H4 (cell line): Measurements from ENCODE around the gene AKAP6. TPM values are rescaled to one million over a fixed set of nuclear protein-coding genes. Genes with fewer than 3 reads are reported as not detected.

Experiments used
- DNase-seq: peaks from one replicate; pipeline ENCODE4 v3.0.0-alpha.2; 2015; ENCODE audit warnings: low spot score
- total RNA-seq: library from RNA; depleted of rRNA; stranded (reverse); fragments of >200 nt; shearing (Covaris generic); gene quantifications from 2 replicates; pipeline ENCODE4 v1.2.3, GENCODE V29; 2014

AKAP6 gene
- total RNA-seq, 1 experiment from 2014 or later = 38.6 TPM

GRCh38 chr14:32474478-32475195, 145.5 kb downstream of the AKAP6 start:
- no peak for DNase-seq

GRCh38 chr14:32476532-32476931, 147.4 kb downstream of the AKAP6 start:
- no peak for DNase-seq

- no peak for DNase-seq
These were observed 148.3 kb downstream of the AKAP6 start for GRCh38 chr14:32477396-32477795.

DNA sequence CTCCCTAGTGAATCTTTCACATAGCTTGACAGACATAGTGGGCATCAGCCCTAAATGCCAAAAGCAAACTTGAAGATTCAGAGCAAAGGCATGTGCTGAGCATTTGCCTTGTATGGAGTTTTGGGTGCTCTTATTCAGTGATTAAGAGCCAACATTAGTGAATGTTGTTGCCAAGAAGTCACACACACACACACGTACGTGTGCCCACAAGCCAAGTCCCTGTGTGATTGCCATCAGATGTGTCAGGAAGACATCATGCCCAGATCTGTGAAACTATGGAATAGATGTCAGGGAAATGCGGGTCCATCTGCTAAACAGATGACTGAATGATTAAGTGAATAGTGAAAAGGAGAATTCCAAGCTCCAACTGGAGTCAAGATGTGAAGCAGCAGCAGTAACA, 149.0 kb downstream of the AKAP6 start:
- no peak for DNase-seq

GRCh38 chr14:32480337-32480736, 151.2 kb downstream of the AKAP6 start:
- no peak for DNase-seq

DNA sequence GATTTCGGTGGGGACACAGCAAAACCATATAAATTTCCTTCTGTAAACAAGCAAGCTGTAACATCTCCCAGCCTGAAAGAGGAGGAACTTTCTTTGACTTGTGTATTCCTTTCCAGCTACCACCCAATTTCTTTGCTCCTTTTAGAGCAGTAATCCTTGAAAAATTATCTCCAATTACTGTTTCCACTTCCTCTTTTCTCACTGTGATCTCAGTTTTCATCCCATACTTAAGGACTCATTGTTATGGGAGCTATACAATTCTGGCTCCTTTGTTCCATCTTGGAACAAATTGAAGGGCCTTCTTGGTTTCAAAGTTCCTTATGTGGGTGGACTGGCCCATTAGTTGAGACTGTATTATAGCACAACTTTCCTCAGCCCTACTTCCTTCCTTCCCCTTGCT, 152.6 kb downstream of the AKAP6 start:
- no peak for DNase-seq

DNA sequence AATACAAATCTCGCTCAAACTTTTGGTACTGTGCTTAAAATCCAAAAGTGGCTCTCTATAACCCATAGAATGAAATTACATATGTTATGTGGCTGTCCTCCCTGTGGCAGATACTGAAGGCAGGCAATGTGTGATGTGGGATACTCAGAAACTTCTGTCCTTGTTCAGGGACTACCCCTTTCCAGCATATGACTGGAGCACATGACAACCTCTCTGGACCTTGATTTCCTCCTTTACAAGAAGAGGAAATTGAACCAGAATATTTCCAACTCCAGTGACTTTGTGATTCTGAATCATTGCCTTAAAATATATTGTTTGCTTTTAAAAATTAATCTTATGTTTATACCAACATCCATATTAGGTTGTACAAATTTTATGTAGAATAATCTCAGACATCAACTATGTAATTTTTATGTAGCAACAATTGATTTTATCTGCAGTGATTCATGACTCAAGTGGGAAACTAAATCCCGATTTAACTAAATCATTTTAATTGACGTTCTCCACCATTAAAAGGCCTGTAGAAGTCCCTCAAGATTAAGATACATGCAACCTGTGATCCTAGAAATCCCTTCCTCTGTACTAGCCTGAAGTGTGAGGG, 162.4 kb downstream of the AKAP6 start:
- DNase-seq = no peak

DNA sequence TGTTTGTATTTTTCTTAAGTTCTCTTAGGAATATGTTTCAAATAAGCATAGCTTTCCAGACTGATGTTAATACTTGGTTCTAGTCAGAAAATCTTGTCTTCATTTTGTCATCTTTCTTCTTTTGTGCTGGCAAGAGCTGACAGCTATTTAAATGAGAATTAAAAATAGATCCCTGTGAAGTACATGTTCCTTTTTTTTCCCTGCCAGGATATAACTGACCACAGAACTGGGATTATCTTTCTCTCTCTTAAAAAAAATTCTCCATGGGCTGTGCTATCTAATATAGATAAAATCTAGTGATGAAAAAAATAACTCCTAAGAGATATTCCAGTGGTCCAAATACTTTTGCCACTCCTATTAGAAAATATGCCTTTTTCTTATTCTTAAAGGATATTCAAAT, 163.4 kb downstream of the AKAP6 start:
- DNase-seq = no peak

- no peak for DNase-seq
These were observed 165.7 kb downstream of the AKAP6 start for GRCh38 chr14:32494609-32495434.

GRCh38 chr14:32495435-32495734, 166.3 kb downstream of the AKAP6 start:
- DNase-seq = no peak

DNA sequence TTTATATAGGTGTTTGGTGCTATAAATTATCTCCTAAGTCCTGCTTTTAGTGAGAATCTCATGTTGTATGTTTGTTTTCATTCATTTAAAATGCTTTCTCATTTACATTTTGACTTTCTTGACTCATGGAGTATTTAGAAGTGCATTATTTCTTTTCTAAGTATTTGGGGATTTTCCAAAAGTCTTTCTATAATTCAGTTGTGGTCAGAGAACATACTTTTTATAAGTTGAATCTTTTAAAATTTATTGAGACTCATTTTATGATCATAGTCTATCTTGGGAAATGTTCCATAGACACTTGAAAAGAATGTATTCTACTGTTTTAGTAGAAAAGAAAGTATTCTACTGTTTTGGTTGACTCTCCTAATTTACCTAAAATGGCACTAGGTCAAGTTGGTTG, 168.2 kb downstream of the AKAP6 start:
- no peak for DNase-seq

DNA sequence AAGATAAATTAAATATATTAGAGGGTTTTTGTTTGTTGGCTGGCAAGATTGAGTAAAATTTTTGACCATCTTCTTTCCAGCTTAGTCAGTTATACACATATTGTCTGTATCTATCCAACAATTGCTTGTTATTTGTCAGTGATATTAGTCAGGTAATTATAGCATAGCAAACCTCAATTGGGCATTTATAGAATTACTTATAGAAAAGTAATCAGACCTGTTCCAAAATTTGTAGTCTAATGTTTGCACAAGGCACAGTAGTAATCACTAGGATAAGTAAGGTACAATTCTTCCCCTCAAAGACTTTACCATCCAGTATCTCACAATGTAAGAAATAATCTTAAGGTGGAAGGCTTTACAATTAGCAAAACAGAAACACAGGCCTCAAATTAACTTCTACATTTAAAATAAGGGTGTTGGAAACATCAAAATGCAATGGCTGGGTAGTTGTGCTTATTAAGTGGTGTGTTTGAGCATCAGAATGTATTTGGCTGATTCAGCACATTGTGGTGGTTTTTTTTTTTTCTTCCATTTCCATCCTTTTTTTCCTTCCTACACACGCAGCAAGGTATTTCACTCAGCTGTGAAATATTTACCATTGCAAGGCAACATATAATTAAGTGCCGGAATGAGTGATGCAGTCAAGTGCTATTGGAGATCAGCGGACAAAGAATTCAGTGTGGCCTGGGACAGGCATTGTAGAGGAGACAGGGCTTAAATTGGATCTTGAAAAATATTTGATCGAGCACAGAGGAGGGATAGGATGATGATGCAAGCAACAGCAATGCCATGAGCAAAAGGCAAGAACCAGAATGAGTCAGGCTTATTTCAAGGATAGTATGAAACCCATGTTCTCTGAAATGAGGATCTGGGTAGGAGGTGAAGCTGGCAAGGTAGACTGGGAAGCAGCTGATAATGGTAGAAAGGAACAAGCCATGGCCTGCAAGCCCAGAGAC, 178.2 kb downstream of the AKAP6 start:
- DNase-seq = peak; percentile 62

DNA sequence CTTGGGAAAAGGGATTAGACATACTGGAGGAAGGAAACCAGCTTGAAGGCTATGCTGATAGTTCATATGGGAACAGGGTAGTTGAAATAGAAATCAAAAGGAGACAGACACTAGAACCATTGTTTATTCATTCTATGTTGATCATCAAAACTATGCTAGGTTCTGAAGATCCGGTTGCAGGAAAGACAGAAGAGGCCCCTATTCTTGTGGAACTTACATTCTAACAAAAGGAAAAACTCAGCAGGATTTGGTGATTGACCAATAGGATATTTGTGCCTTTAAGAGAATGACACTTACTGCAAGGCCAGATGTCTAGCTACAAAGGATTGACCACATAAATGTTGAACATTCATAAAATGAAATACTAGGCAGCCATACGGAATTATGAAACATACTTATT, 179.2 kb downstream of the AKAP6 start:
- DNase-seq = no peak

DNA sequence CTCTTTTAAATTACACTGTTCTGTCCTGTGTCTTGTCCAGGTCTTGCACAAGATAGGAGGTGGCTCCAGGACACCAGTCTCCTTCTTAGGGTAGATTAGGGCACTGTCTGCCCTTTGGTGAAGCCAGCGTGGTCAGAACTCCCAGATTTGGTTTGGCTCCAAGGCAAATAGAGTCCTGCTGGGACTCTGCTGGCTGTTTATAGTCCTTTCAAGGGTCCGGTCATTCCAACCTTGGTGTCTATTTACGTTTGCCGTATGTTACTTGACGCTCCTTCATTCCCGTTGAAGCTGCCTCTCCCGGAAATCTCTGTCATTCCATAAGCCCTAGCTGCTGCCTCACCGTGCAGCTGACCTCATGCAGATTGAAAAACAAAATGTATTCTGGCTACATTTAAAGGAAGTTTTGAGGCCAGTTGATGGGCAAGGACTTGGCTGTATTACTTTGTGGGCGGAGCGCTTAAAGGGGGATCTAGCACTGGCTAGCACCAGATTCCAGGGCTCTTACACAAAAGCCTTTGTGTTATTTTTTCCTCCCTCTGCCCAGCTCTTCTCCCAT, 180.6 kb downstream of the AKAP6 start:
- peak; percentile 89 for DNase-seq

DNA sequence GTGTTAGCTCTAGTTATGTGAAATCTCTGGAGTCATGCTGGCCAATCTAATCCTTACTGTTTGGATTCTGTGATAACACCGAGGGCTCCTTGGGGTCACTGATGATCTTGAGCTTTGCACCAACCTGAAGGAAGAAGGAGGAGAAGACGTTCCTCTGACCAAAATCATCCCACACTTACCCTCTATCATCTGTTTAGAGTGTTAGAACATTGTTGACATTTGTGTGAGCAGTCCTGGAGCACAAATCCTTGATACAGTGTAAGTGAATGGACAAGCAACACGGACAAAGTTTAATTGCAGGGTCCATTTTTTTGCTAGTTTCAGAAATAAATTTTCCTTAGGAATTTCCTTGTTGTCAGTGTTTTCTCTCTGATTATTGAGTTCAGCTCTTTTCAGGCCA, 181.7 kb downstream of the AKAP6 start:
- no peak for DNase-seq

GRCh38 chr14:32512348-32512747, 183.2 kb downstream of the AKAP6 start:
- no peak for DNase-seq

- DNase-seq = no peak
These were observed 183.7 kb downstream of the AKAP6 start for GRCh38 chr14:32512813-32513212.

GRCh38 chr14:32513571-32514009, 184.5 kb downstream of the AKAP6 start:
- DNase-seq = no peak

GRCh38 chr14:32514236-32514635, 185.1 kb downstream of the AKAP6 start:
- no peak for DNase-seq

- no peak for DNase-seq
These were observed 185.6 kb downstream of the AKAP6 start for GRCh38 chr14:32514681-32515080.

DNA sequence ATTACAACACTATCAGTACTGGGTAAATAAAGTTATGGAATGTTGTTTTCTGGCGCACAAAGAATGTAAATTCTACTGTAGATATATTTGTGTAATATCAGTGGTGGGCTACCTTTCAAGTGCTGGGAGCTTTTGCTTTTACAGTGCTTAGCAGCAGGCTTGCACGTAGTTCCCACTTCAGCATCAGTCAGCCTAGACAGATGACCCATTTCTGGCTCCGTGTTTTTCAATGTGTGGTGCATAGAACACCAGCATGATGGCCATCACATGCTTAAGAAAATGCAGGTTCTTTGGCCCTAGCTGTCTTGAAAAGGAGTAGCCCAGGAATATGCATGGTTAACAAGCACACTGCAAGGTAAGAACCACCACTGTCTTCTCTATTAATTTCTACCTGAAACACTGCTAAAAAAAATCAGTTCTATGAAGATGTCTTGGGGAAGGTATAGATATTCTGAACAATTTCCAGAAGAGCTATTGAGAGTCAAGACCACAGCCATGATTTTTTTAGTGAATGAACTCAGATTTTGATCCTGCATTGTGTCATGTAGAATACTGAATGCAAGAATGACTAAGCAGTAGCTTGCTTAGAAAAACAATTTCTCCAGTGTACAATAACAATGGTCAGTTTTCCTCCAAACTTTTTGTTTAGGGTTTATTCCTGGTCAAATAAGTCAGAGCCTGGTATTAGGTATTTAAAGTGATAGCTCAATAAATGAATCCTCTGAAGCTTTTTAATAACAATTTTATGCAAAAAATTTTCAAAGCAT, 195.7 kb downstream of the AKAP6 start:
- DNase-seq = peak; percentile 22
